GM19452 (cell line): ENCODE measurements around the gene TFE3.

ENCODE experiments used
- ATAC-seq: cut with Tn5 transposase; IDR thresholded peaks from one replicate; pipeline ENCODE4 v1.9.1; 2021; ENCODE audit not compliant: unreplicated experiment

TFE3 gene

GRCh38 chrX:49043220-49043986 is at the start of gene TFE3:
Gene TFE3, minus strand, starts transcription at chrX:49043357. Its CDS starts 131 bp downstream, at chrX:49043226.
- ATAC-seq: peak; percentile 81

GRCh38 chrX:49089553-49089952 is 46.4 kb upstream of the TFE3 start:
- ATAC-seq: no peak

GRCh38 chrX:49082271-49082871 is 39.2 kb upstream of the TFE3 start:
- ATAC-seq: no peak

GRCh38 chrX:49079489-49080428 is 36.6 kb upstream of the TFE3 start, which contains the start of gene WDR45:
Gene WDR45, minus strand, starts transcription at chrX:49079887. Its CDS starts 1,792 bp downstream, at chrX:49078095.
- peak; percentile 72 for ATAC-seq

GRCh38 chrX:49077941-49078340 is 34.8 kb upstream of the TFE3 start:
- no peak for ATAC-seq

GRCh38 chrX:49075347-49075746 is 32.2 kb upstream of the TFE3 start:
- no peak for ATAC-seq

GRCh38 chrX:49073601-49074575 is 30.7 kb upstream of the TFE3 start, which contains the start of gene PRAF2:
Gene PRAF2, minus strand, starts transcription at chrX:49074002. Its CDS starts 15 bp downstream, at chrX:49073987.
- ATAC-seq: no peak

GRCh38 chrX:49072712-49073095 is 29.5 kb upstream of the TFE3 start:
- no peak for ATAC-seq

- ATAC-seq: no peak
Observed at GRCh38 chrX:49071877-49072711, 28.9 kb upstream of the TFE3 start.

GRCh38 chrX:49070988-49071387 is 27.8 kb upstream of the TFE3 start:
- ATAC-seq: no peak

GRCh38 chrX:49069038-49069437 is 25.9 kb upstream of the TFE3 start:
- no peak for ATAC-seq

- ATAC-seq: no peak
Observed at GRCh38 chrX:49067285-49068120, 24.3 kb upstream of the TFE3 start.

GRCh38 chrX:49066690-49067089 is 23.5 kb upstream of the TFE3 start:
- ATAC-seq: no peak

GRCh38 chrX:49066278-49066677 is 23.1 kb upstream of the TFE3 start:
- no peak for ATAC-seq

GRCh38 chrX:49064735-49065134 is 21.6 kb upstream of the TFE3 start:
- no peak for ATAC-seq

- no peak for ATAC-seq
Observed at GRCh38 chrX:49064303-49064702, 21.1 kb upstream of the TFE3 start.

- no peak for ATAC-seq
Observed at GRCh38 chrX:49063715-49064114, 20.6 kb upstream of the TFE3 start.

GRCh38 chrX:49061916-49062315 is 18.8 kb upstream of the TFE3 start:
- no peak for ATAC-seq
